Skeletal muscle tissue (tissue), 4 donors: ENCODE results near the gene PRIM1. TPM values are rescaled to one million over a fixed set of nuclear protein-coding genes. Genes with fewer than 3 reads are reported as not detected.
"Not testable (repeated sequence)": the region's sequence is repeated elsewhere in the genome, so short reads cannot be mapped to it uniquely, and the experiment has no call there.

ENCODE experiments used
- H3K27ac ChIP-seq: one replicate; pipeline ENCODE4 v1.7.0; 2013; ENCODE audit warnings: mild to moderate bottlenecking, low read depth, low read length, inconsistent platforms
- H3K27me3 ChIP-seq, 3 donors: one replicate each; pipeline ENCODE4 v1.7.0; 2013; ENCODE audit warnings: low read length in 3 of 3; ENCODE audit not compliant: control insufficient read depth in 3 of 3, insufficient read depth in 3 of 3
- H3K36me3 ChIP-seq, 3 donors: one replicate each; pipeline ENCODE4 v1.7.0; 2013; ENCODE audit warnings: low read length in 3 of 3; ENCODE audit not compliant: control insufficient read depth in 3 of 3, insufficient read depth in 3 of 3
- H3K4me1 ChIP-seq, 3 donors: one replicate each; pipeline ENCODE4 v1.7.0; 2013; ENCODE audit warnings: low read length in 3 of 3, mild to moderate bottlenecking in 3 of 3; ENCODE audit not compliant: control insufficient read depth in 3 of 3, insufficient read depth in 3 of 3
- H3K4me3 ChIP-seq, 3 donors: one replicate each; pipeline ENCODE4 v1.7.0; 2013; ENCODE audit warnings: low read length in 3 of 3
- H3K9ac ChIP-seq, 3 donors: one replicate each; pipeline ENCODE4 v1.7.0; 2013; ENCODE audit warnings: low read length in 3 of 3, mild to moderate bottlenecking in 3 of 3, moderate library complexity in 2 of 3, low read depth in 1 of 3
- H3K9me3 ChIP-seq, 3 donors: one replicate each; pipeline ENCODE4 v1.7.0; 2013; ENCODE audit warnings: low read length in 3 of 3; ENCODE audit not compliant: control insufficient read depth in 3 of 3
- total RNA-seq: library from RNA; depleted of rRNA; stranded (reverse); fragments of >200 nt; gene quantifications from one replicate; pipeline ENCODE4 v1.2.3, GENCODE V29; 2014
- donor health status: Osteomylitis.

Gene PRIM1
- 14.6 TPM for total RNA-seq

GRCh38 chr12:56751712-56752598, at the start of gene PRIM1:
TSS of gene PRIM1 (minus strand) at chr12:56752323. CDS start at chr12:56752298, 25 bp downstream.
- Histone ChIP-seq H3K27ac (peak within 1 kb of the TSS; percentile 7), H3K36me3 (peaks cover 0 to under 1% (median under 1%) of the 10 kb centered on the region in 3 donors), H3K4me1 (peaks cover 5 to 10% (median 5%) of the 10 kb centered on the region in 3 donors), H3K27me3 (no peaks in the 10 kb centered on the region), H3K4me3 (peak within 1 kb of the TSS; percentile 95 to 99 (median 97)), H3K9me3 (no peaks in the 10 kb centered on the region), H3K9ac (peak within 1 kb of the TSS; percentile 73 to 85 (median 85))

DNA sequence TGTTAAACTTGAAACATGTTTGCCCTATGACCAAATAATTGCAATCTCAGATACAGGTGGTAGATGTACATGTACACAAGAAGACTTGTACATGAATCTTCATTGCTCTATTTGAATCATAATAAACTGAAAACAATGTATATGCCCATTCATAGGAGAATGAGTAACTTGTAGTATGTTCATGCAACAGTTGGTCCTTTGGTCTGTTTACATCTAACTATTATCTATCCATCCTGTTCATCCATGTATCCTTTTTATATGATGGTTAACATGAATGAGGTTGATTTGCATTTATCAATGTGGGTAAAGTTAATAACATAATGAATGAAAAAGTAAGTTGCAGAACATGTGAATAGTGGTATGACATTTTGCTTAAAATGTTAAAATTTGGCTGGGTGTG, 48.1 kb upstream of the PRIM1 start:
- Histone ChIP-seq H3K9me3 (no peaks in the 10 kb centered on the region), H3K4me1 (peaks cover 0 to 10% (median 4%) of the 10 kb centered on the region in 3 donors), H3K27me3 (no peaks in the 10 kb centered on the region), H3K27ac (no peak overlapping the region), H3K9ac (no peak overlapping the region), H3K4me3 (no peak overlapping the region), H3K36me3 (no peaks in the 10 kb centered on the region)

DNA sequence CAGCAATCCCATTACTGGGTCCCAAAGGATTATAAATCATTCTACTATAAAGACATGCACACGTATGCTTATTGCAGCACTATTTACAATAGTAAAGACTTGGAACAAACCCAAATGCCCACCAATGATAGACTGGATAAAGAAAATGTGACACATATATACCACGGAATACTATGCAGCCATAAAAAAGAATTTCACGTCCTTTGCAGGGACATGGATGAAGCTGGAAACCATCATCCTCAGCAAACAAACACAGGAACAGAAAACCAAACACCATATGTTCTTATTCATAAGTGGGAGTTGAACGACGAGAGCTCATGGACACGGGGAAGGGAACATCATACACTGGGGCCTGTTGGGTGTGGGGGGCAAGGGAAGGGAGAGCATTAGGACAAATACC, 47.2 kb upstream of the PRIM1 start:
- not testable (repeated sequence) for H3K9ac ChIP-seq, H3K4me3 ChIP-seq, H3K36me3 ChIP-seq, H3K27me3 ChIP-seq, H3K27ac ChIP-seq, H3K4me1 ChIP-seq, H3K9me3 ChIP-seq

DNA sequence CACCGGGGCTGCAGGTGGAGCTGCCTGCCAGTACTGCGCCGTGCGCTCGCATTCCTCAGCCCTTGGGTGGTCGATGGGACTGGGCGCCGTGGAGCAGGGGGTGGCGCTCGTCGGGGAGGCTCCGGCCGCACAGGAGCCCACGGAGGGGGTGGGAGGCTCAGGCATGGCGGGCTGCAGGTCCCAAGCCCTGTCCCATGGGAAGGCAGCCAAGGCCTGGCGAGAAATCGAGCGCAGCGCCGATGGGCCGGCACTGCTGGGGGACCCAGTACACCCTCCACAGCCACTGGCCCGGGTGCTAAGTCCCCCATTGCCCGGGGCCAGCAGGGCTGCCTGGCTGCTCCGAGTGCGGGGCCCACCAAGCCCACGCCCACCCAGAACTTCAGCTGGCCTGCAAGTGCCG, 43.7 kb upstream of the PRIM1 start:
- H3K36me3 ChIP-seq, H3K9me3 ChIP-seq, H3K27ac ChIP-seq, H3K9ac ChIP-seq, H3K4me1 ChIP-seq, H3K4me3 ChIP-seq, H3K27me3 ChIP-seq: not testable (repeated sequence)

GRCh38 chr12:56795046-56795562, 43.0 kb upstream of the PRIM1 start:
- H3K9ac ChIP-seq, H3K9me3 ChIP-seq, H3K27ac ChIP-seq, H3K36me3 ChIP-seq, H3K4me1 ChIP-seq, H3K4me3 ChIP-seq, H3K27me3 ChIP-seq: not testable (repeated sequence)

DNA sequence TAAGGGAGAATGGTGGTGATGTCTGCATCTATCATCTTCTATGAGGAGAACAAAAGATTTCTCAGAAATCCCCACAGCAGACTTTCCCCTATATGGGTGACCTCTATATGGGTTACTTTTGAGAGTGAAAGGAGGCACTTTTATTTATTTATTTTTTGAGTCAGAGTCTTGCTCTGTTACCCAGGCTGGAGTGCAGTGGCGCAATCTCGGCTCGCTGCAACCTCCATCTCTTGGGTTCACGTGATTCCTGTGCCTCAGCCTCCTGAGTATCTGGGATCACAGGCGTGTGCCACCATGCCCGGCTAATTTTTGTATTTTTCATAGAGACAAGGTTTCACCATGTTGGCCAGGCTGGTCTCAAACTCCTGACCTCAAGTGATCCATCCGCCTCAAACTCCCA, 41.0 kb upstream of the PRIM1 start:
- not testable (repeated sequence) for H3K4me3 ChIP-seq, H3K27me3 ChIP-seq, H3K9ac ChIP-seq, H3K27ac ChIP-seq, H3K4me1 ChIP-seq, H3K36me3 ChIP-seq, H3K9me3 ChIP-seq

DNA sequence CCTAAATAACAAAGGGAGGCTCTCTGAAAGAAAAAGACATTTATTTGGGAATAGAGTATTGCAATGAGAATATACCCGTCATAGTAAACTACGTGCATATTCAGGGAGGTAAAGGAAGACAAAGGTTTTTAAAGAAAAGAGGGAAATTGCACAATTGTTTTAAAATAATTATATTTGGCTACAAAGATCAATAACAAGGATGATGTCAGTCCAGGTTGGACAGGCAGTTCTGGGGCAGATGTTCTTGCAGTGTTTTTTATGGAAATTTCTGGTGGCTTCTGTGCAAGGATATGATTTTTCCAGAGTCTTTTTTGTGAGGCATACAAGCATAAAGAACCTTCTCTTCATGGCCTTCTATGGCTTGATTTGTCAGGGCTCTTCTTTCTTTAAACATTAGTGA, 40.6 kb upstream of the PRIM1 start:
- H3K4me1 ChIP-seq, result no peaks in the 10 kb centered on the region
- no peaks in the 10 kb centered on the region for H3K36me3 ChIP-seq
- H3K4me3 ChIP-seq, result no peak overlapping the region
- no peaks in the 10 kb centered on the region for H3K27me3 ChIP-seq
- no peak overlapping the region for H3K27ac ChIP-seq
- H3K9ac ChIP-seq, result no peak overlapping the region
- no peaks in the 10 kb centered on the region for H3K9me3 ChIP-seq

GRCh38 chr12:56789429-56789828, 37.3 kb upstream of the PRIM1 start:
- H3K27ac ChIP-seq, H3K27me3 ChIP-seq, H3K9ac ChIP-seq, H3K4me3 ChIP-seq, H3K9me3 ChIP-seq, H3K36me3 ChIP-seq, H3K4me1 ChIP-seq: not testable (repeated sequence)

- no peak overlapping the region for H3K4me3 ChIP-seq
- no peak overlapping the region for H3K9ac ChIP-seq
- no peaks in the 10 kb centered on the region for H3K4me1 ChIP-seq
- H3K27me3 ChIP-seq, result no peaks in the 10 kb centered on the region
- no peak overlapping the region for H3K27ac ChIP-seq
- H3K36me3 ChIP-seq, result no peaks in the 10 kb centered on the region
- no peaks in the 10 kb centered on the region for H3K9me3 ChIP-seq
Observed at GRCh38 chr12:56787498-56787897, 35.4 kb upstream of the PRIM1 start.

GRCh38 chr12:56785874-56786273, 33.8 kb upstream of the PRIM1 start:
- Histone ChIP-seq H3K27me3 (no peaks in the 10 kb centered on the region), H3K27ac (no peak overlapping the region), H3K4me3 (no peak overlapping the region), H3K9me3 (no peaks in the 10 kb centered on the region), H3K36me3 (no peaks in the 10 kb centered on the region), H3K4me1 (no peaks in the 10 kb centered on the region), H3K9ac (no peak overlapping the region)
